GM03348 (cell line): ENCODE data around the gene VSTM4.

ENCODE experiments used
- DNase-seq: peaks from one replicate; pipeline ENCODE4 v3.0.0; 2012; ENCODE audit warnings: low spot score

VSTM4 gene

DNA sequence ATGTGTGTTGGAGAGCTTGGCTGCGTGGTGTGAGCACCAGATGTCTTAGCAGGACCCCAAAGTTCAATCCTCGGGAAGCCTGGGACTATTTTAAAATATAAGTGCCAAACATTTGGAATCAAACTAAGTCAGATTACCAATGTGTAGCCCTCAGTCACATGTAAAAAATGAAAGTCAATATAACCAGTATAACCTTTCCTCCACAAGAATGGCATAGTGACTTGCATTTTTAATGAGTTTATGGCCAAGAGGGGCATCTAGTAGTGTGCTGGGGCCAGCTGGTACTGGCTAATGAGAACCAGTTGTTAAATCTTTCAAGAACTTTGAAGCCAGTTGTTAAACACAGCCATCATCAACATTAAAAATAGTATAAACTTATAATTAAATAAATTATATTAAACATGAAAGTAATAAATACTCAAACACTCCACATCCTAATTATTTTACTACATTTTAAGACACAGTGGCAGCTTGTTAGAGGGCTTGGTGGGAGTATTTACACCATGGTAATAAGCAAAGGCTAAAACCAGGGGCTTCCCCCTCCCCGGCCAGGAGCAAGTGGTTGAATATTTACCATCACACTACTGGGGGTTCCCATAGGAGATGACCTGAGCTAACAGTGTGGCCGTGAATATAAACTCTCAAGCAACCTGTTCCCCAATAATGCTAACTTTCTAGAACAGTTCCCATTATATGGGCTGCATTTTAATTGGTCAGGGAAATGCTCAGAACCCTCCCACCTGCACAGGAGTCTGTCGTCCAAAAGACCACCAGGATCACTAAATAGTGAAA is 26.4 kb upstream of the VSTM4 start:
- DNase-seq = no peak

DNA sequence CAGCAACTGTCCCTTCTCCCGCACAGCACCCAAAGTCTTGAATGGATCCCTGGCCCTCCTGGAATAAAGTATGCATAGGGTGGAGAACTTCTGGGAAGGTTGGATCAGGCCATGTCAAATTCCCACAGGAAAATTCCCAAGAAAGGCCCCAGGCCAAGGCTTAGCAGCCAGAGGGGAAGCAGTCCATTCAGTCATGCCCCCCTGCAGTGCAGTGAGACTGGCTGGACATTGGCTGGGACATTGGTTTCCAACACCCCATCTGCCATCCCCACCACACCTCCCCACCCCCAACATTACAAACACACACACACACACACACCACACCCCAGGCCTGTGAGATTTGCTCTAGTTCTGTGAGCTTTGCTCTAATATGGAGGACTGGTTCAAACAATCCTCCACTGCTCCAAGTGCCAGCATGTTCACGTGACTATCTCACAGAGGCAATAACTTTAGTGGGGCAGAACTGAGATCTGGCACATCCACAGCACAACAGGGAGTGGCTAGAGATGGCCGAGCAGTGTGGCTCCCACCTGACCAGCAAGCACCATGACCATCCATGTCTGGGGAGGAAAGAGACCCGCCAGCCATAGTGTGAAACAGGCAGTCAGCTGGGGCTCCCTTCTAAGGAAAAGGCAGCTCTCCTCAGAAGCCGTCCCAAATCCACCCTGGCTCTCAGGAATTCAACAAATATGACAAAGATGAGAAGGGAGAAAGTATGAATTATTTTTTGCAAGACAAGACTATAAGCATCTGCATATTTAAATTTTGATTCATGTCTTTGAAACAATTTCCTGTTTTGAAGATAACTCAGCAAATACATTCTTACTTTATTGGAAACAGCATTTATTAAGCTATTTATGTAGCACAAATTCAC is 25.2 kb upstream of the VSTM4 start:
- peak; percentile 61 for DNase-seq

DNA sequence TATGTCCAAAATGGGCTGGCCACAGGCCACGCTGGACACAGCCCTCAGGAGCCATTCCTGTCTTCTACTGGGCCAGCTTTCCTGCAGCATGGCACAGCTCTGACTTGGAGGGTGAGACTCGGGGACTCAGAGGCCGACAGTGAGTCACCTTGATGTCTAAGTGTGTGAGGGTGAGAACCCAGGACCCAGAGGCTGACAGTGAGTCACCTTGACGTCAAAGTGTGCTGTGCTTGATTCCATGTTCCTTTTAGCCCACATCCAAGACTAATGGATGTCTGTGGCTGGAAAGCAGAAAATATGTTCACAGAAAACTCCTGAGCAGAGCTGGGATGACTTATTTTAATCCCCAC is 24.5 kb upstream of the VSTM4 start:
- peak; percentile 73 for DNase-seq

DNA sequence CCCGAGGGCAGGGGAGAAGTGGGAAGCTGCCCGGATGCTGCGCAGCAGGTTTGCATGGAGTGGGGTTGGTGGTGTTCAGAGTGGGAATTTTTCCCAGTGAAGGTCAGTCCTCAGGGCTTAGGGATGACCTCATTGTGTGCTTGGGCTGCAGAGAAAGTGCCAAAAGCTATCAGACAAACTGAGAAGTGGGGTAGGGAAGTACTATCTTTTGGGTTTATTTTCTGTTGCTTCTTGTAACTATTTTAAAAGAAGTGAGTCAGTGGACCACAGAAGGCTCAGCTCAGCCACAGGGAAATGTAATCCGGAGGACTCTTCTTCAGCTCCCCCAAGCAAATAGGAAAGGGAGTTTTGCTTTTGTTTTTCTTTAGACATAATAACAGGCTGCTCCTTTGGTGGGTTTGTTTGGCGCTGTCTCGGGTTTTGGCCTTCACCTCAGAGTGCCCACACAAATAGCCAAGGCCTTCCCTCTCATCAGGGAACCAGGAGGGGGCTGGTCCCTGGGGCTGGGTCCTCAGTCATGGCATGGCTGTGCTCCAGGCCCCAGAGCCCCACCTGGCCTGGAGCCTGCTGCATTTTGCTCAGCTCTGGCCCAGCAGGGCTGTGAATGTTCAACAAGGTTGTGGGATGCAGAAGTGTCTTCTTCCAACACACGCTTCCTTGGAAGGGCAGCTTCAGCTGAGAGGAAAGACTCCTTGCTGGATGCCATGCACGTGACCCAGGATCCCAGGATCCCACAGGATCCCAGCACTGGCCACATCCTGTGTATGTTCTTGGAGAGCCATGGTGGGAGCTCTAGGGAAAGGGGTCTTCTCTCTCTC is 23.9 kb upstream of the VSTM4 start:
- DNase-seq = peak; percentile 77

DNA sequence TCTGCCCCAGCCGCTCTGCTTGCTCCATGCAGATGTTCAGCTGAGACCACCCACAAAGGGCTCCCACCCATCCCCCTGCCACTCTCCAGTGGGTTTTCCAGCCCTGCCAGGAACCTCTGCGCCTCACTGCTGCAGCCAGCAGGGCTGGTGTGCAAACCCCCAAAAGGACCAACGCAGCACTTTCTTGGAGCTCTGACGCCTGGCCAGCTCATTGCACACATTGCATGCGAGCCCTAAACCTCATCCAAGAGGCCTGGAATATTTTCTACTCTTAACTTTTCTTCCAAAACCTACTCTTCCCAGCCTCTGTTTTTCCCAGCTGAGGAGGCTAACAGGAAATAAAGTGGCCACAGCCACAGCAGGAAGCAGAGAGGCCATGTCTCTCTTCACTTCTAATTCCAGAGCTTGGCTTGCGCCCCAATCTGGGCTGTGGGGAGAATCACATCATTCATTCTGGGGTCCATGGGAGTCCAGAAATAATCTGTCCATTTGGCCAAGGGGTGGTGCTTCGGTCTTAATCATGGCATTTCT is 23.1 kb upstream of the VSTM4 start:
- peak; percentile 74 for DNase-seq

DNA sequence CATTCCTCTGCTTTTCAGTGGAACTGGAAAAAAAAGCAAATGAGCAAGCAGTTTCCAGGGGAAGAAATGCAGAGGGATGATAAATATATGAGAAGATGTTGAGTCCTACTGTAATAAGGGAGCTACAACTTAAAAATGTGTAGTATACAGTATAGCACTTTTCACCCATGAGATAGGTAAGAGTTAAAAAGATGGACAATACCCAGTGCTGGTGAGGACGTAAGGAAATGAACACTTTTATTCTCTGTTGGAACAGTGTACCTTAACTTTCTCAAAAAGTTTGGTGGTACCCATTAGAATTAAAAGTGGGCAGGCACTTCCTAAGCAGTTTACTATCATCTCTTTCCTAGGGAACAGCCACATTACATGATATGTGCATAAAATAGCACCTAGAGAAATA is 21.2 kb upstream of the VSTM4 start:
- DNase-seq = no peak

DNA sequence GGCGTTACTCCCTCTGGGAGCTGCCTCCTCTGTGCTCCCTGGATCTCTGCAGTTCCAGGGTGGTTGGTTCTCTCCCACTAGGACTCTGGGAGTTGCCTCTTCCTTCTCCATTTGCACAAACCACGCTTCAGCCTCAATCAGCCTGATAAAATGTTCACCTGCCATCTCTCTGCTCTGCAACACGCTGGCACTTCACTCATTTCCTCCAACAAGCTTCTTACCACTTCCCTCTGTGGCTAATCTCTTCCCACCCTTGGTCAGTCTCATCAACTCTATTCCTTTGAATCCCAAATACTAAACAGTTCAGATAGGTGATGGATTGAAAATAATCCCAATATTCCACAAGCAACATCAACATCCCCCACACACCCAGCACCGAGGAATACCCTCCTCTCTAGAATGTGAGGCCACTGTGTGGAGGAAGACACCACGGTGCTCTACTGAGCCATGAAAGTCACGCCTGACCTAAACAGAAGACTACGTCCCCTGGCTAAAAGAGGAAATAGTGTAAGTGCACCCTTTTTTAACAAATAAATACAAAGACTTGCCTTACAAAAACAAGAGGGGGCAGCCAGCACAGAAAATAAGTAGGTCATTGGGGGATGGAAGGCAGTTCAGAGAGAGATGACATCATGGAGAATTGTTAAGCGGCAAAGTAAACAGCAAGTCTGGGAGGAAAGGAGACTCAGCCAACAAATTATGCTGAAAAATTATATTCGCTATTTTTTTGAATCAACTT is 20.4 kb upstream of the VSTM4 start:
- no peak for DNase-seq

DNA sequence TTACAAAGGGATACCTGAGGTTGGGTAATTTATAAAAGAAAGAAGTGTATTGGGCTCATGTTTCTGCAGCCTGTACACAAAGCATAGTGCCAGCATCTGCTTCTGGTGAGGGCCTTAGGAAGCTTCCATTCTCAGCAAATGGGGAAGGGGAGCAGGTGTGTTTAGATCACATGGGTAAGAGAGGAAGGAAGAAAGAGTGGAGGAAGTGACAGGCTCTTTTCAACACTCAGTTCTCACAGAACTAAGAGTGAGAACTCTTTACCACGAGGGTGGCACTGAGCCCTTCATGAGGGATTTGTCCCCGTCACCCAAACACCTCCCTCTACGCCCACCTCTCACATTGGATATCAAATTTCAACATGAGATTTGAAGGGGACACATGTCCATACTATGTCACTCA is 19.0 kb upstream of the VSTM4 start:
- DNase-seq = no peak

DNA sequence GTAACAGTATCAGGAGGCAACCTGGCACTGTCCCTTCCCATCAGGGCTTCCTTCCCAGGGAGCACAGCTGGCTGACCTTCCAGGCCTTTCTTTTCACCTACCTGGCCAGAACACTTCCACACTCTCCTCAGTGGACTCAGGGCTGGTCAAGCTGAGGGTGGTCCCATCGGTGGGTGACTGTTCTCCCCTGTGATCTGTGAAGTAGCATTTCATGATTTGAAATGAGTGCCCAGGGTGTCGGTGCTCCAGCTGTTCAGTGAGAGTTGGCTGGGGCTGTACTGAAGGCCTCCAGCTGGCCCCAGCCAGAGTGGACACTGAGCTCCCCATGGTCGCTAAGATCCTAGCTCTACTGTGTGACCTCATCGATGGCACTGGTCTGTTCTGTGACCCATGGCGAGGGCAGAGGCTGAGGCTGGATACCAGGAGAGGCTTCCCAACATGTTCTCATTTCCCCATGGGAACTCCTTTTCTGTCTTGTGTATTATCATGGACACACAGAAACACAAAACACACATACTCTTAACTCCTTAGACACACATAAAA is 18.5 kb upstream of the VSTM4 start, which contains the start of gene FAM170B:
Gene FAM170B (minus strand): TSS at position 316 of the 543 bp plus-strand sequence. CDS start 103 bp downstream, at position 213.
- no peak for DNase-seq

DNA sequence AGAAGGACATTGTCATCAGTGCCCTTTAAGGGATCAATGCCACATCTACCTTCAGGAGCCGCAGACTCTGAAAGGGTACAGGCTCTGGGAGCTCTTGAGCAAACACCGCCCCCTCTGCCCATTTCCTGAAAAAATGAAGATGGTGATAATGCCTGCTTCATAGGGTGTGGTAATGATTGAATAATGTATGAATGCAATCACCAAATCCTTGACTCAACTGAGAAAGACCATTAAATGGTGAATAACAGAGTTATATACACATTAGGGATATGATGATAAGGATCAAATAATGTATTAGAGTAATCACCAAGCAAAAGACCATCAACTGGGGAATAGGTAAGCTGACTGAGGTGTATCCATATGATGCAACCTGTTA is 17.0 kb upstream of the VSTM4 start:
- no peak for DNase-seq

DNA sequence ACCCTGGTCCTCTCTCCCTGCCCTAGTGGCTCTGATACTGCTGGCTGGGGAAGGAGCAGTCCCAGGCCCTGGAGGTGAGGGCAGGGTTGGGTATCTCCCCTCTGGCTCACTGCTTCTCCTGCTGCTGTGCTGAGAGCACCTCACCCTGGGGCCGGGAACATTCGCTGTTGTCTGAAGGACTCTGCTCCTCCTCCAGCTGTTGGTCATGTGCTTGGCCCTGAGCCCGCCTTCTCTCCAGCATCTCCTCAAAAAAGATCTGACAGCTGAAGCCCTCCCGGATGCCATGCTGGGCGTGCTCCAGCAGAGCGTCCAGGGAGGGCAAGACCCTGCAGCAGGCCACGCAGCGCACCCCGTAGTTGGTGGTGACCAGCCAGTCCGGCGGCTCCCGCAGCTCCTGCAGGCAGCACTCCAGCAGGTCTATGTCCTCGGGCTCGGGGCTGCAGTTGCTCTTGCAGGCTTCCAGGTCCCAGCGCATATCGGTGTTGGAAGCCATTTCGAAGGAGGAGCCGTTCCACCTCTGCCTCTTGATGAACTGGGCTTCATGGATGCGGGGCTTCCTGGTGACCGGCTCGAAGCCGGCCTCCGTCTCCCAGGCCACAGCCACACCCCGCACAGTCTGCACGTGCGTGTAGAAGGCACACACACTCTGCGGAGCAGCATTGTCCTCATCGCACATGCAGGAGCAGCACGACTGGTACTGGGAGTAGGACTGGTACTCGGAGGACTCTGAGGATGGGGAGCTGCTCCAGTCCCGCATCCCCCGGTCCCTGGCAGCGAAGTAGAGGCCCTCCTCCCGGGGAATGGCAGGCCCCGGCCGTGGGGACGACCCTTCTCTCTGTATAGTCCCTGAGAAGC is 16.4 kb upstream of the VSTM4 start:
- no peak for DNase-seq

DNA sequence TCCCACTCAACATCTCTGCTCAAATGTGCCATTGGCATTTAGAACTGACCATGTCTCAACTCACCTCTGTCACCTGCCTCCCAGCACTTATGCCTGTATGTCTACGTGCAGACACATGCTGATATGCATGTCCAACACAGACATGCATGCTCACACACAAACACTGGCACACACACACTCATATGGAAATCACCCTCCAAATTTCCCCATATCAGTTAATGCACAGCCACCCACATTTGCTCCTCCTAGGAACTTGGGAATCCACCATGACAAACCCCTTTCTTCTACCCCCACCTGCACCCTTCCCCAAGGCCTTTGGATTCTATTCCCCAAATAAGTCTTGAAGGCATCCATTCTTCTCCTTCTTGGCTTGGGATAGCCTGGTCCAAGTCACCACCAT is 14.1 kb upstream of the VSTM4 start:
- no peak for DNase-seq

DNA sequence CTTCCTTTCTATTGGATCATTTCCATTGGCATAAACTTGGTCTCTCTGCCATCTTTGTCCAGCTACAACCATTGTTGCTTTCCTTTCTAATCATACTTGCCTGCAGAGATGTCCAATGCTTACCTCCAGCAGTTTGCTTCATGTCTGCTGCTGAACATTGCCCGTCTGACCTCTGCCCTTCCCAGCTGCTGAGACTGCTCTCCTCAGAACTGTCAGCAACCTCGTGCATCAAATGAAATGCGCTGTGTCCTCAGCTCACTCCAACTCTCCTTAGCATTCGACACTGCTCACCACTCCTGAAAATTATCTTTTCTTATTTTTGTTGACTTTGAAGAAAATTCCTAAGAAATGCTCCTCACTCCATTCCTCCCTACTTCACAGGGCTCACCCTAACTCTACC is 13.5 kb upstream of the VSTM4 start:
- no peak for DNase-seq

DNA sequence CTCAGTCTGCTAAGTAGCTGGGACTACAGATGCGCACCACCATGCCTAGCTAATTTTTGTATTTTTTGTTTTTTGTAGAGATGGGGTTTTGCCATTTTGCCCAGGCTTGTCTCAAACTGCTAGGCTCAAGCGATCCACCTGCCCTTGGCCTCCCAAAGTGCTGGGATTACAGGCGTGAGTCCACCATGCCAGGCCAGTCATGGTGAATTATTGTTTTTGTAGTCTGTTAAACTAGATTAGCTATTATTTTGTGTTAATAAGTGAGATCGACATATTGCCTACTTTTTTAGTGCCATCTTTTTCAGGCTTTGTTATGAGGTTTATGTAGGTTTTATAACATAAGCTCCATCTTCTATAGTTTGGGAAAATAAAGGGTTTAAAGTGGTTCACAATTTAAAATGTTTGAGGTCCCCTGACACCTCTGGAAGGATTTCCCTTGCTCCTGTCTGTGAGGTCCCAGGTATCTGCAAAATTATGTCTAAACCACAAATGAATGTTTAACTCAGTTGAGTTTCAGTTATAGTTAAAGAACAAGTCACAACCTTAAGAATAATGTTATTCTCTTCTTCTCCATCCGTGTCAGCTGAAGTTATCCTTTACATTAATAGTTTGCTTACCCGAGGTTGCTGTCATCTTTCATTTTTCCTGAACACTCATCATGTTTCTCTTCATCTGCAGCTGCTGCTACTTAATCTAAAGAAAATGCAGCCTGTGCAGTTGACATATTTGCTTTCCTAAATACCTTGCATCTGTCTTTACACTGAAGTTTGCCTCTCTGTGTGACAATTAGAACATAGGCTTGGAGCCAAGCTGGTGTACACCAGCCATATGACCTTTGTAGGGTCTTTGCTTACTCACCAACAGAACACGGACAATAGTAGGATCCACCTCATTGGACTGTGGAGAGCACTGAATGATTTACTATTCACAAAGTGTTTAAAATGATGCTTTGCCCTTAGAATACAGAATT is 8.9 kb upstream of the VSTM4 start:
- DNase-seq = no peak

DNA sequence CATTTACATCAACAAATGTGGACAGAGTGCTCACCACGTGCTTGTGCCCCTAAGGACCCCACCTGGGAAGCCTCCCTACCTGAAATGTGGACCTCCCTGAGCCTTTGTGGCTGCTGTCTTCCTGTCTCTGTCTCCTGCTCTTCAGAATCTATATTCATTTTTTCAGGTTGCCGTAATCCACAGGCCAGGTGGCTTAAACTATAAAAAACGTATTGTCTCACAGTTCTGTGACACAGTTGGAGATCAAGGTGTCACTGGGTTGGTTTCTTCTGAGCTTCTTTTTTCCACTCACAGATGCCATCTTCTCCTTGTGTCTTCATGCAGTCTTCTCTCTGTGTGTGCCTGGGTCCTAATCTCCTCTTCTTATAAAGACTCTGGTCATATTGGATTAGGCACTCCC is 5.6 kb upstream of the VSTM4 start:
- DNase-seq = no peak

DNA sequence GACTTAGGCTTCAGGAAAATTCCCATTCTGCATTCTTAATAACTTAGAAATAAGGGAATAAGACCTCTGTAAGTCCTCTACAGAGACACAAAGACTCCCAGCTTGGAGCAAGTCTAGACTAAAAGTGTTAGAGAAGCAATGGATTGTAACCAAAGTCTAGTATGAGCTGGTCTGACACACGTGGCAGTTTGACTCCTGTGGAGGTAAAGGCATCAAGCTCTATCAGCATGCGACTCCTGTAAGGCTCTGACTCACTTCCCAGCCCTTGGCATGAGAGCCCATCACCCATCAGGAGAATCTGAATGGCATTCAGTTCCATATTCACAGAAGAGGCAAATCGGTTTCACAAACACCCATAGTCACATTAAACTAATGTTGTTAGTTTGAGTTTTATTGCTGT is 4.4 kb upstream of the VSTM4 start:
- no peak for DNase-seq

DNA sequence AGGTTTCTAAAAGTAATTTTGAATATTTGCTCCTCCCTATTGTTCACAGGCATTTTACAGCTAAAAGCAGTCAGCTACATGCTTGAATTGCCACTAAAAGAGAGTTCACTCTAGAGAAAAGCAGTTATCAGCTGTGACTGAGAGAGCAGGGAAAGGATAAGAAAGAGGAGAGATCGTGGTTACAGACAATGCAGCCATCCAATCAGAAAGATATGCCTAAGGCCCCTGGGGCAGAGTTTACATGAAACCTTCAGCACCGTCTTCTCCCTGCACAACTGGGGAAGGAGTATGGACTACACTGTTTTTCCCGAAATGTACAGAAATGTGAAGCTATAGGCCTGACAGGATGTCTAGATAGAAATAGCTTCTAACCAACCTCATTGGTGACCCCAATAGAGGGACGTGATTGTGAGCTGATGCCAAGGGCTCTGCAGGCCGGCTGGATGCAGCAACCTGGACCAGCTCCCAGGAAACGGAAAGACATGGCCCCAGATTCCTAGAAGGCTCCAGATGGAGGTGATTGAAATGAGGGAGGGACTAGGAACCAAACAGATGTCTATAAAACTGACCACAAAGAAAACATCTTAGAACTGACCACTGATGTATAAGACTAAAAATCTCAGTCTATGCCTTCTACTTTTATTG is 3.2 kb upstream of the VSTM4 start:
- no peak for DNase-seq

DNA sequence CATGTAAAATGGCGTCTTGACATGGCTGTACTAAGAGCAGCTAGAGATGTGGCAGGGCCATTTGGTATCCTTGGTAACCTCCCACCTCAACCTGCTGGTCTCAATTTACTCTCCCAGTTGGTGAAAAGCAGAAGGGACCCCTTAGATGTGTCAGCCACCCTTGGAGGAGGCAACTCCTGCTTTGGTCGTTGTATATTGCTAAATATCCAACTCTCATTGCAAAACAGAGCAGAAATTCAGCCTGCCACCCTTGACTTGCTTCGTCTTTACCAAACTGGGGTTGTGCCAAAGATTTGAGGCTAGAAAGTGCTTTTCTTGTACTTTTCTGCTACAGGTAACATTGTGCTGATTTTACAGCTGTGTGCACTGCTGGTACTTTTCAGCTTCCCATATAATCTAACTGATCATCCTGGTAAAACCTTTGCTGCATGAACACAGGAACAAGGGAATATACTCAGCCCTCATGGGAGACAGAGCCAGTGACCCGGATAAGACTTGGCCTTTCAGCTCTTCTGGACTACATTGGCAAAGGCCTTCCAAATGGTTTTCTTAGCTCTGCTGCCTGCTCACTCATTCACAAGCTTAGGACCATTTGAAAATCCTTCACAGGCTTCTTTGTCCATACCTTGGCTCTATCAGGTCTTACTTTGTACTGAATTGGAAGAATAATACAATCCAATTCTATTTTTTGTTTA is 2.2 kb upstream of the VSTM4 start:
- DNase-seq = no peak
